Measurements from ENCODE around the gene COA8. TPM values are rescaled to one million over a fixed set of nuclear protein-coding genes. Genes with fewer than 3 reads are reported as not detected.

Gene COA8
- total and polyA plus RNA-seq, 2 donors (not counting 3 experiments of a cell fraction or from before 2014, with no cell fraction given): 19.1 to 46.4 TPM

- no peak for FAIRE-seq
- no peak for TF ChIP-seq CTCF (IDR thresholded peaks at IDR 0.05; ENCODE audit: extremely low read depth in 1 of 2, insufficient read depth in 1 of 2, low read depth in 1 of 2, low read length in 2 of 2)
- TF ChIP-seq MYC (IDR thresholded peaks at IDR 0.05; ENCODE audit: low read depth, low read length): no peak
- TF ChIP-seq MAX (IDR thresholded peaks at IDR 0.05; ENCODE audit: insufficient read depth, insufficient read length): no peak
- no peak for TF ChIP-seq POLR2A (IDR thresholded peaks at IDR 0.05; ENCODE audit: low read depth, low read length)
- TF ChIP-seq GATA2 (IDR thresholded peaks at IDR 0.05; ENCODE audit: insufficient read depth, insufficient read length, low read depth, low read length): no peak
- H3K9me1 ChIP-seq (replicated peaks; ENCODE audit: control insufficient read depth, extremely low read depth, insufficient read depth, low read length): no peaks in the 10 kb centered on the region
- dilution Hi-C loops (cut with MboI; ENCODE audit: extremely low pct_ligation_motif_present, low sequenced_read_pairs): no loop called here
- peaks cover 56% of the 10 kb centered on the region for H3K79me2 ChIP-seq (ENCODE audit: control insufficient read depth, insufficient read depth, low read length)
- H3K36me3 ChIP-seq (ENCODE audit: control insufficient read depth in 2 of 2, extremely low read depth in 1 of 2, insufficient read depth in 2 of 2, low read length in 2 of 2): peaks cover 16 to 21% of the 10 kb centered on the region in 2 experiments
- no TSS peak for BruUV-seq (replicated peaks)
- no peak overlapping the region for H3K9ac ChIP-seq (replicated peaks; ENCODE audit: extremely low read depth, insufficient read depth, low read length)
- peaks cover 14% of the 10 kb centered on the region for H3K4me1 ChIP-seq (ENCODE audit: control insufficient read depth, extremely low read depth, insufficient read depth, low read length)
- no peaks in the 10 kb centered on the region for H4K20me1 ChIP-seq (replicated peaks; ENCODE audit: control insufficient read depth, extremely low read depth, insufficient read depth, low read length)
- H3K9me3 ChIP-seq (replicated peaks; ENCODE audit: control insufficient read depth, insufficient read depth, low read length): no peaks in the 10 kb centered on the region
- no peak overlapping the region for H2AFZ ChIP-seq (ENCODE audit: low read depth, low read length)
- DNase-seq (ENCODE audit: low read depth, low spot score): no peak
- CTCF ChIA-PET: interaction anchor here (0.6 to 3.0 kb wide), 5 partner anchors 10 to 87 kb away, joined by 3 to 12 read pairs (median 4); no protein-coding TSS in a partner anchor
- no peak overlapping the region for H3K4me3 ChIP-seq (replicated peaks in 1 of 3; ENCODE audit: insufficient read depth in 1 of 3, low read depth in 1 of 3, low read length in 3 of 3)
- H3K4me2 ChIP-seq (ENCODE audit: insufficient read depth, low read length): no peak overlapping the region
- POLR2A ChIA-PET: no interaction called here
- H3K27ac ChIP-seq (ENCODE audit: insufficient read depth, low read depth, low read length): no peak overlapping the region
- intact Hi-C loops (cut with micrococcal nuclease): no loop called here
- H3K27me3 ChIP-seq (ENCODE audit: control insufficient read depth in 2 of 2, insufficient read depth in 2 of 2, low read length in 2 of 2): no peaks in the 10 kb centered on the region
These were observed 5.6 kb upstream of the COA8 start for GRCh38 chr14:103556946-103557758.
